Measurements from ENCODE around the gene PCDHGC4.

The PCDHGC4 gene

GRCh38 chr5:141516672-141517025 lies 31.8 kb downstream of the PCDHGC4 start:
- Histone ChIP-seq H3K4me1 (ENCODE audit: control insufficient read depth, insufficient read depth, low read length) (peaks cover 40% of the 10 kb centered on the region), H3K9ac (ENCODE audit: low read length) (no peak overlapping the region), H3K27me3 (ENCODE audit: control insufficient read depth, insufficient read depth, low read length) (no peaks in the 10 kb centered on the region), H3K9me3 (ENCODE audit: control insufficient read depth, low read length) (no peaks in the 10 kb centered on the region), H3K36me3 (ENCODE audit: control insufficient read depth, insufficient read depth, low read length) (no peaks in the 10 kb centered on the region), H3K4me3 (ENCODE audit: low read length) (no peak overlapping the region)

- Histone ChIP-seq H3K36me3 (ENCODE audit: control insufficient read depth, insufficient read depth, low read length) (peaks cover under 1% of the 10 kb centered on the region), H3K9ac (ENCODE audit: low read length) (no peak overlapping the region), H3K4me3 (ENCODE audit: low read length) (no peak overlapping the region), H3K9me3 (ENCODE audit: control insufficient read depth, low read length) (no peaks in the 10 kb centered on the region), H3K27me3 (ENCODE audit: control insufficient read depth, insufficient read depth, low read length) (no peaks in the 10 kb centered on the region), H3K4me1 (ENCODE audit: control insufficient read depth, insufficient read depth, low read length) (peaks cover 43% of the 10 kb centered on the region)
Observed at GRCh38 chr5:141517312-141517711, 32.5 kb downstream of the PCDHGC4 start.

DNA sequence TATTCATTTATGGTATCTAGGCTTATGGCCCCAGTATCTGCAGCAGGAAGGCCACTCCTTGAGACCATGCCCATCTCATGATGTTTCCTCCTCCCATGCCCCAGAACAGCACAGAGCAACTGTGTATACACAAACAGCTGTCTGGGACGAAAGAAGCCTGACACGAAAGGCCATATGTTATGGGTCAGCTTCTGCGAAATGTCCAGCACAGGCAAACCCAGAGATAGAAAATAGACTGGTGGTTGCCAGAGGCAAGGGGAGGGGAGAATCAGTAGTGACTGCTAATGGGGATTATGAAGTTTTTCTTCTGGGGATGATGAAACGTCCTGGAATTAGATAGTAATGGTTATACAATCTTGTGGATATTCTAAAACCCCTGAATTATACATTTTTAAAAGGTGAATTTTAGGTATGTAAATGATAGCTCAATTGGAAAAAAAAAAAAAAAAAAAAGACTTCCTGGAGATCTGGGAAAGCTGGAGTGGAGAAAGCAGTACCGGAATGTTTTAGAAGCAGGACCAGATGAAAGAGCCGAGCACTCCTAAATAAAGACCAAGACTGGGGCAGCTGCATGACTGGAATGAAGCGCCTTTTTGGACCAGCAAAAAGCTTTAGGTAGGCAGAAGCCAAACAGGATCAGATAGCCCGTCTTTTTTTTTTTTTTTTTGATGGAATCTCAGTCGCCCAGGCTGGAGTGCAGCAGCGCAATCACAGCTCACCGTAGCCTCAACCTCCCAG lies 33.2 kb downstream of the PCDHGC4 start:
- Histone ChIP-seq H3K27me3 (ENCODE audit: control insufficient read depth, insufficient read depth, low read length) (no peaks in the 10 kb centered on the region), H3K36me3 (ENCODE audit: control insufficient read depth, insufficient read depth, low read length) (peaks cover 4% of the 10 kb centered on the region), H3K9me3 (ENCODE audit: control insufficient read depth, low read length) (no peaks in the 10 kb centered on the region), H3K9ac (ENCODE audit: low read length) (no peak overlapping the region), H3K4me1 (ENCODE audit: control insufficient read depth, insufficient read depth, low read length) (peaks cover 44% of the 10 kb centered on the region), H3K4me3 (ENCODE audit: low read length) (no peak overlapping the region)

DNA sequence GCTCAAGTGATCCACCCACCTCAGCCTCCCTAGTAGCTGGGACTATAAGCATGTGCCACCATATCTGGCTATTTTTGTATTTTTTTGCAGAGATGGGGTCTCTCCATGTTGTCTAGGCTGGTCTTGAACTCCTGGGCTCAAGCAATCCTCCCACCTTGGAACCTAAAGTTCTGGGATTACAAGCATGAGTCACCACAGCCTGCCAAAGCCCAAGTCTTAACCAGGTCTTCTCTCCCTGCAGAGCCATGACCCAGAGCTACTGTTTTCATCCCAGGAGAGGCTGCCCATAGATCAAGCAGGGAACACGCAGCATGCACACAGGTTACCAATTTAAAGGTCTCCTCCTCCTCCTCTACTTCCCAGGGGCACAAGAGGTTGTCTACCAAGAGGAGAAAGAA lies 33.8 kb downstream of the PCDHGC4 start:
- no peaks in the 10 kb centered on the region for H3K9me3 ChIP-seq (ENCODE audit: control insufficient read depth, low read length)
- no peak overlapping the region for H3K4me3 ChIP-seq (ENCODE audit: low read length)
- peaks cover 4% of the 10 kb centered on the region for H3K36me3 ChIP-seq (ENCODE audit: control insufficient read depth, insufficient read depth, low read length)
- no peaks in the 10 kb centered on the region for H3K27me3 ChIP-seq (ENCODE audit: control insufficient read depth, insufficient read depth, low read length)
- no peak overlapping the region for H3K9ac ChIP-seq (ENCODE audit: low read length)
- peaks cover 43% of the 10 kb centered on the region for H3K4me1 ChIP-seq (ENCODE audit: control insufficient read depth, insufficient read depth, low read length)

GRCh38 chr5:141519605-141520565 lies 35.1 kb downstream of the PCDHGC4 start:
- H3K4me1 ChIP-seq (ENCODE audit: control insufficient read depth, insufficient read depth, low read length): peaks cover 38% of the 10 kb centered on the region
- no peaks in the 10 kb centered on the region for H3K9me3 ChIP-seq (ENCODE audit: control insufficient read depth, low read length)
- peaks cover 4% of the 10 kb centered on the region for H3K36me3 ChIP-seq (ENCODE audit: control insufficient read depth, insufficient read depth, low read length)
- no peak overlapping the region for H3K9ac ChIP-seq (ENCODE audit: low read length)
- H3K27me3 ChIP-seq (ENCODE audit: control insufficient read depth, insufficient read depth, low read length): no peaks in the 10 kb centered on the region
- no peak overlapping the region for H3K4me3 ChIP-seq (ENCODE audit: low read length)

DNA sequence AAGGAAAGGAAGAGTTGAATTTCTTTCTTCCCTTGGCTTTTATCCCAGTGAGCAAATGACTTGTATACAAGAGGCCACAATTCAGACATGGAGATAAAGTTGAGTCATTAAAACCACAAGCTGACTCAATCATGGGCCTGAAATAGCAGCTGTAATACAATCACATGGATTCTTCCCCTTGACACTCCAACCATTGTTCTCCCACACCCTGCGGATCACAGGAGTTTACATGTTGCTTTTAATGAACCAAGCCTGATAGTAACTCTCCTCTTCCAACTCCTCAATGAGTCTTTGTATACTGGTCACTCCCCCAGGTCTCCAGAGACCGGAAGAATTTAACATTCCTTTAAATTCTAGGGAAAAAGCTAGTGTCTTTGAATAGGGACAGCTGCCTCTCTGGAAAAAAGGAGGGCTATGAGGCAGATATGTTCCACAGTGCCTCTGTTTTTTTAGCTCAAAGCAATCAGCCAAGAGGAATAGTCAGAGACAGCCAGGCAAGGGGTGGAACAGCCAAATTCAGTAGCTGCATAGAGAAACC lies 36.5 kb downstream of the PCDHGC4 start:
- Histone ChIP-seq H3K4me1 (ENCODE audit: control insufficient read depth, insufficient read depth, low read length) (peaks cover 50% of the 10 kb centered on the region), H3K36me3 (ENCODE audit: control insufficient read depth, insufficient read depth, low read length) (peaks cover 4% of the 10 kb centered on the region), H3K9ac (ENCODE audit: low read length) (peak overlapping the region; percentile 20), H3K27me3 (ENCODE audit: control insufficient read depth, insufficient read depth, low read length) (no peaks in the 10 kb centered on the region), H3K4me3 (ENCODE audit: low read length) (no peak overlapping the region), H3K9me3 (ENCODE audit: control insufficient read depth, low read length) (no peaks in the 10 kb centered on the region)

GRCh38 chr5:141522301-141522700 lies 37.5 kb downstream of the PCDHGC4 start:
- Histone ChIP-seq H3K9me3 (ENCODE audit: control insufficient read depth, low read length) (no peaks in the 10 kb centered on the region), H3K27me3 (ENCODE audit: control insufficient read depth, insufficient read depth, low read length) (no peaks in the 10 kb centered on the region), H3K36me3 (ENCODE audit: control insufficient read depth, insufficient read depth, low read length) (peaks cover 4% of the 10 kb centered on the region), H3K9ac (ENCODE audit: low read length) (no peak overlapping the region), H3K4me1 (ENCODE audit: control insufficient read depth, insufficient read depth, low read length) (peaks cover 50% of the 10 kb centered on the region), H3K4me3 (ENCODE audit: low read length) (no peak overlapping the region)

GRCh38 chr5:141523991-141524390 lies 39.2 kb downstream of the PCDHGC4 start:
- Histone ChIP-seq H3K4me3 (ENCODE audit: low read length) (no peak overlapping the region), H3K36me3 (ENCODE audit: control insufficient read depth, insufficient read depth, low read length) (peaks cover 4% of the 10 kb centered on the region), H3K4me1 (ENCODE audit: control insufficient read depth, insufficient read depth, low read length) (peaks cover 50% of the 10 kb centered on the region), H3K27me3 (ENCODE audit: control insufficient read depth, insufficient read depth, low read length) (no peaks in the 10 kb centered on the region), H3K9ac (ENCODE audit: low read length) (no peak overlapping the region), H3K9me3 (ENCODE audit: control insufficient read depth, low read length) (no peaks in the 10 kb centered on the region)

- Histone ChIP-seq H3K9ac (ENCODE audit: low read length) (no peak overlapping the region), H3K9me3 (ENCODE audit: control insufficient read depth, low read length) (no peaks in the 10 kb centered on the region), H3K27me3 (ENCODE audit: control insufficient read depth, insufficient read depth, low read length) (no peaks in the 10 kb centered on the region), H3K4me3 (ENCODE audit: low read length) (no peak overlapping the region), H3K36me3 (ENCODE audit: control insufficient read depth, insufficient read depth, low read length) (peaks cover 4% of the 10 kb centered on the region), H3K4me1 (ENCODE audit: control insufficient read depth, insufficient read depth, low read length) (peaks cover 50% of the 10 kb centered on the region)
Observed at GRCh38 chr5:141524604-141525597, 40.1 kb downstream of the PCDHGC4 start.

GRCh38 chr5:141525653-141526052 lies 40.8 kb downstream of the PCDHGC4 start:
- Histone ChIP-seq H3K9me3 (ENCODE audit: control insufficient read depth, low read length) (no peaks in the 10 kb centered on the region), H3K4me1 (ENCODE audit: control insufficient read depth, insufficient read depth, low read length) (peaks cover 42% of the 10 kb centered on the region), H3K4me3 (ENCODE audit: low read length) (no peak overlapping the region), H3K9ac (ENCODE audit: low read length) (no peak overlapping the region), H3K27me3 (ENCODE audit: control insufficient read depth, insufficient read depth, low read length) (no peaks in the 10 kb centered on the region), H3K36me3 (ENCODE audit: control insufficient read depth, insufficient read depth, low read length) (peaks cover 4% of the 10 kb centered on the region)

DNA sequence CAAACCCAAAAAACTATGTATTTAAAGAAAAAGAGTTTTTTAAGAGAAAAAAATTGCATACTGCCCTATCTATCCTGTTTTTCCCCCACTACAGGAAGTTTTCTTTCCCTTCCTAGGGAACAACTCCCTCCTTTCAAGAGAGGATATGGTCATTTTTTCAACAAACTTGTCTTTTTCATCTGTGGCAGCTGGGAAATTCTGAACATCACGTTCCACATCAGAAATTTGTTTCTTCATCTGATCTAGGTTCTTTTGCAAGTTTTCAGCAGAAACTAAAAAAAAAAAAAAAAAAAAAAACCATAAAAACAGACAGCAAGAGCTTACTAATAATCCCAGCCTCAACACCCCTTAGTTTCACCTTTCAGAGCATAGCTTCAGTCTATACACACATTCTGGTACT lies 42.6 kb downstream of the PCDHGC4 start:
- H3K36me3 ChIP-seq (ENCODE audit: control insufficient read depth, insufficient read depth, low read length): peaks cover 3% of the 10 kb centered on the region
- no peaks in the 10 kb centered on the region for H3K27me3 ChIP-seq (ENCODE audit: control insufficient read depth, insufficient read depth, low read length)
- peaks cover 24% of the 10 kb centered on the region for H3K4me1 ChIP-seq (ENCODE audit: control insufficient read depth, insufficient read depth, low read length)
- H3K9ac ChIP-seq (ENCODE audit: low read length): no peak overlapping the region
- H3K9me3 ChIP-seq (ENCODE audit: control insufficient read depth, low read length): no peaks in the 10 kb centered on the region
- no peak overlapping the region for H3K4me3 ChIP-seq (ENCODE audit: low read length)
